ENCODE data around the gene AKAP9. TPM values are rescaled to one million over a fixed set of nuclear protein-coding genes. Genes with fewer than 3 reads are reported as not detected.
"Not testable (repeated sequence)": the region's sequence is repeated elsewhere in the genome, so short reads cannot be mapped to it uniquely, and the experiment has no call there.

Gene AKAP9
- total RNA-seq, 1 donor from 2014 or later, result 85.3 TPM

GRCh38 chr7:92088266-92088665 lies 147.6 kb downstream of the AKAP9 start:
- H3K4me3 ChIP-seq, result no peak overlapping the region
- no peaks in the 10 kb centered on the region for H3K27me3 ChIP-seq
- no peaks in the 10 kb centered on the region for H3K9me3 ChIP-seq
- no peaks in the 10 kb centered on the region for H3K4me1 ChIP-seq
- intact Hi-C loops (cut with DNase I), result no loop called here
- no peak for ATAC-seq
- DNase-seq, result no peak
- H3K27ac ChIP-seq, result no peak overlapping the region
- TF ChIP-seq CTCF (IDR thresholded peaks at IDR 0.05), result no peak
- H3K36me3 ChIP-seq, result peaks cover 89% of the 10 kb centered on the region

- Histone ChIP-seq H3K27me3 (no peaks in the 10 kb centered on the region), H3K36me3 (peaks cover 86% of the 10 kb centered on the region), H3K4me1 (no peaks in the 10 kb centered on the region), H3K4me3 (no peak overlapping the region), H3K27ac (no peak overlapping the region), H3K9me3 (no peaks in the 10 kb centered on the region)
- ATAC-seq, result no peak
- TF ChIP-seq CTCF (IDR thresholded peaks at IDR 0.05), result no peak
- intact Hi-C loops (cut with DNase I), result no loop called here
- no peak for DNase-seq
These were observed 151.5 kb downstream of the AKAP9 start for GRCh38 chr7:92092210-92092609.

GRCh38 chr7:92095380-92095779 lies 154.7 kb downstream of the AKAP9 start:
- DNase-seq, result no peak
- intact Hi-C loops (cut with DNase I), result no loop called here
- no peaks in the 10 kb centered on the region for H3K27me3 ChIP-seq
- no peak overlapping the region for H3K27ac ChIP-seq
- ATAC-seq, result peak; percentile 80
- no peaks in the 10 kb centered on the region for H3K4me1 ChIP-seq
- TF ChIP-seq CTCF (IDR thresholded peaks at IDR 0.05), result no peak
- H3K9me3 ChIP-seq, result no peaks in the 10 kb centered on the region
- no peak overlapping the region for H3K4me3 ChIP-seq
- H3K36me3 ChIP-seq, result peaks cover 86% of the 10 kb centered on the region

GRCh38 chr7:92100534-92100933 lies 159.9 kb downstream of the AKAP9 start:
- H3K36me3 ChIP-seq, result peaks cover 90% of the 10 kb centered on the region
- H3K27ac ChIP-seq, result no peak overlapping the region
- TF ChIP-seq CTCF (IDR thresholded peaks at IDR 0.05), result no peak
- no peaks in the 10 kb centered on the region for H3K9me3 ChIP-seq
- no peaks in the 10 kb centered on the region for H3K27me3 ChIP-seq
- H3K4me1 ChIP-seq, result no peaks in the 10 kb centered on the region
- DNase-seq, result no peak
- no peak overlapping the region for H3K4me3 ChIP-seq
- no peak for ATAC-seq
- intact Hi-C loops (cut with DNase I), result no loop called here

- DNase-seq; H3K4me3 ChIP-seq; intact Hi-C loops (cut with DNase I); H3K9me3 ChIP-seq; H3K4me1 ChIP-seq; H3K27me3 ChIP-seq; H3K27ac ChIP-seq; ATAC-seq: not testable (repeated sequence)
- peaks cover 87% of the 10 kb centered on the region for H3K36me3 ChIP-seq
These were observed 162.2 kb downstream of the AKAP9 start for GRCh38 chr7:92102862-92103261.

- no peak overlapping the region for H3K27ac ChIP-seq
- no peak overlapping the region for H3K4me3 ChIP-seq
- peaks cover 82% of the 10 kb centered on the region for H3K36me3 ChIP-seq
- no peak for ATAC-seq
- H3K27me3 ChIP-seq, result no peaks in the 10 kb centered on the region
- intact Hi-C loops (cut with DNase I), result no loop called here
- H3K4me1 ChIP-seq, result no peaks in the 10 kb centered on the region
- no peak for TF ChIP-seq CTCF (IDR thresholded peaks at IDR 0.05)
- no peak for DNase-seq
- H3K9me3 ChIP-seq, result no peaks in the 10 kb centered on the region
These were observed 168.2 kb downstream of the AKAP9 start for GRCh38 chr7:92108821-92109220.

All from upper lobe of right lung (tissue), 1 donor.